ENCODE data around the gene UPF3A.

Gene UPF3A

DNA sequence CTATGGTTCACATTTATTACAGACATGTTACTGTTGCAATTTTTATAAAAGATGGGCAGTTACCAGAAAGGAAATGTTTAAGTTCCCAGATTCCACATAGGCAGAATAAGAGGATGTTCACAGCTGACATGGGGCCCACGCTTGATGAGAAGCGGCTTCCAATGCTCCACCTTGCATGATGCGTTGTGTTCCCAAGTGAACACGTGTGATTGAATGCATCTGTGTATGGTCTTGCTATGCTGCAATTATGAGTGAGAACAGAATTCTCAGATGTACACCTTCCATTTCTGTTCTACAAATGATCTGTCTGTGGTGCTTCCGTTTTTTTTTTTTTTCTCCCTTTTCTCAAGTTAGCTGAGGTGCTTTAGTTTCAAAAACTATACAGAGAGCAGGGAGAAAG, 15.5 kb downstream of the UPF3A start:
- Histone ChIP-seq H3K4me3 (ENCODE audit: low read length) (no peak overlapping the region), H3K9me3 (ENCODE audit: low read length) (no peaks in the 10 kb centered on the region), H3K36me3 (ENCODE audit: insufficient read depth, low read length) (peaks cover 67% of the 10 kb centered on the region), H3K27me3 (ENCODE audit: insufficient read depth, low read length) (no peaks in the 10 kb centered on the region), H3K4me1 (ENCODE audit: insufficient read depth, low read length) (no peaks in the 10 kb centered on the region), H2AFZ (ENCODE audit: low read depth, low read length) (no peak overlapping the region)

GRCh38 chr13:114298866-114299265, 17.5 kb downstream of the UPF3A start:
- H2AFZ ChIP-seq (ENCODE audit: low read depth, low read length), result no peak overlapping the region
- no peaks in the 10 kb centered on the region for H3K27me3 ChIP-seq (ENCODE audit: insufficient read depth, low read length)
- peaks cover 68% of the 10 kb centered on the region for H3K36me3 ChIP-seq (ENCODE audit: insufficient read depth, low read length)
- H3K4me1 ChIP-seq (ENCODE audit: insufficient read depth, low read length), result no peaks in the 10 kb centered on the region
- no peaks in the 10 kb centered on the region for H3K9me3 ChIP-seq (ENCODE audit: low read length)
- no peak overlapping the region for H3K4me3 ChIP-seq (ENCODE audit: low read length)

DNA sequence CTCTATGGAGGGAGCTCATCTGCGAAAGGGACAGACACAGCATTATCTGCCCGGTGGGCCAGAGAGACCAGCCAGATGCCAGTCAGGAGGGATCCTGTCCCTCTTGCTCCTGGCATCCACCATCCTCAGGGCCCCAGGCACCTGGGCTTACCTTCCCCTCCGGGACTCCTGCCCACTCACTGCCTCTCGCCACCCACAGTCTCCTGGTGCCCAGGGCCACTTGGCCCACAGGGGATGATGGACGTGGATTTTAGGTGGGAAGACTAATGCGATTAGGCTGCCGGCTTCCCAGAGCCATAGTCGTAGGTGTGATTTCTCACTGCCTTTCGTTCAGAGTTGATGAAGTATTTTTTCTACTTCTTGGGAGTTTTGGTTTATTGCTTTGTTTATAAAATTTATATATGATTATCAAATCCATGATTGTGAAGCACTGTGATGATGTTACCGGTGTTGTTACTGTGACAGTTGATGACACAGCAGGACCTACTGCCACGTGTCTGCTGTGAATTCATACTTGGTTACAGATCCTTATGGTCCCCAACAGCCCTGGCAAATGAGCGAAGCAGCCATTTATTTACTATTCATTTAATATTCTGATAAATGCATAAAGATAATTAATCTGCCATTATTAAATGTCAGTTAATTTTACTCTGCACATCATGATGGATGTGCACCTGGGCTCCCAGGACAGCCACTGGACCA, 18.4 kb downstream of the UPF3A start:
- no peaks in the 10 kb centered on the region for H3K4me1 ChIP-seq (ENCODE audit: insufficient read depth, low read length)
- no peaks in the 10 kb centered on the region for H3K9me3 ChIP-seq (ENCODE audit: low read length)
- H3K27me3 ChIP-seq (ENCODE audit: insufficient read depth, low read length), result no peaks in the 10 kb centered on the region
- H3K36me3 ChIP-seq (ENCODE audit: insufficient read depth, low read length), result peaks cover 75% of the 10 kb centered on the region
- H2AFZ ChIP-seq (ENCODE audit: low read depth, low read length), result no peak overlapping the region
- no peak overlapping the region for H3K4me3 ChIP-seq (ENCODE audit: low read length)

DNA sequence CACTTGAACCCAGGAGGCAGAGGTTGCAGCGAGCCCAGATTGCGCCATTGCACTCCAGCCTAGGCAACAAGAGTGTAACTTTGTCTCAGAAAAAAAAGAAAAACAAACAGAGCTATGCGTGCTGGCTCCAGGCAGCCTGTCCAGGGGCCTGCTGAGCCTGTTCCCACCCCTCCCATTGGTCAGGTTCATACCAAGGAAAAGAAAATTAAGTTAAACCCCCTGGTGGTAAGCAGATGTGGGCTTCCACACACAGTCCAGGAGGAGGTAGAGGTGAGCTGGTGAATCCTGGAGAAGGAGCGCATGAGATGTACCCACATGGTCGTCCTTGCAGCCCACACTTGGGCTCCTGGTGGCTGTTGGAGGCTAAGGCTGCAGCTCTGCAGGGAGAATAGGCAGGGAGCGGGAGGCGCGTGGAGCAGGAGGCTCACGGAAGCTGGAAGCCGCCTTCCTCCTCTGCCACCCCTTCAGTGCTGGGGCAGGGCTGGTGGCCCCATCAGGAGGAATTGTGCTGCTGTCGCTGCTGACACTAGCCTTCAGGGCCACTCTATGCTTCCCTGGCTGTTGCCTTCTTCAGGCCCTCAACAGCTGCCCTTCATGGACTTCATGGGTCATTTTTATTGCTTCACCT, 22.4 kb downstream of the UPF3A start:
- Histone ChIP-seq H3K36me3 (ENCODE audit: insufficient read depth, low read length) (peaks cover 64% of the 10 kb centered on the region), H3K9me3 (ENCODE audit: low read length) (no peaks in the 10 kb centered on the region), H3K4me3 (ENCODE audit: low read length) (no peak overlapping the region), H3K27me3 (ENCODE audit: insufficient read depth, low read length) (no peaks in the 10 kb centered on the region), H3K4me1 (ENCODE audit: insufficient read depth, low read length) (no peaks in the 10 kb centered on the region), H2AFZ (ENCODE audit: low read depth, low read length) (no peak overlapping the region)

GRCh38 chr13:114304346-114305034, 23.1 kb downstream of the UPF3A start:
- Histone ChIP-seq H3K4me3 (ENCODE audit: low read length) (no peak overlapping the region), H3K27me3 (ENCODE audit: insufficient read depth, low read length) (no peaks in the 10 kb centered on the region), H3K4me1 (ENCODE audit: insufficient read depth, low read length) (no peaks in the 10 kb centered on the region), H3K36me3 (ENCODE audit: insufficient read depth, low read length) (peaks cover 57% of the 10 kb centered on the region), H2AFZ (ENCODE audit: low read depth, low read length) (no peak overlapping the region), H3K9me3 (ENCODE audit: low read length) (no peaks in the 10 kb centered on the region)

GRCh38 chr13:114309086-114309485, 27.7 kb downstream of the UPF3A start:
- Histone ChIP-seq H3K4me3 (ENCODE audit: low read length) (no peak overlapping the region), H3K27me3 (ENCODE audit: insufficient read depth, low read length) (no peaks in the 10 kb centered on the region), H3K36me3 (ENCODE audit: insufficient read depth, low read length) (peaks cover 23% of the 10 kb centered on the region), H3K9me3 (ENCODE audit: low read length) (no peaks in the 10 kb centered on the region), H3K4me1 (ENCODE audit: insufficient read depth, low read length) (peaks cover 14% of the 10 kb centered on the region), H2AFZ (ENCODE audit: low read depth, low read length) (no peak overlapping the region)

DNA sequence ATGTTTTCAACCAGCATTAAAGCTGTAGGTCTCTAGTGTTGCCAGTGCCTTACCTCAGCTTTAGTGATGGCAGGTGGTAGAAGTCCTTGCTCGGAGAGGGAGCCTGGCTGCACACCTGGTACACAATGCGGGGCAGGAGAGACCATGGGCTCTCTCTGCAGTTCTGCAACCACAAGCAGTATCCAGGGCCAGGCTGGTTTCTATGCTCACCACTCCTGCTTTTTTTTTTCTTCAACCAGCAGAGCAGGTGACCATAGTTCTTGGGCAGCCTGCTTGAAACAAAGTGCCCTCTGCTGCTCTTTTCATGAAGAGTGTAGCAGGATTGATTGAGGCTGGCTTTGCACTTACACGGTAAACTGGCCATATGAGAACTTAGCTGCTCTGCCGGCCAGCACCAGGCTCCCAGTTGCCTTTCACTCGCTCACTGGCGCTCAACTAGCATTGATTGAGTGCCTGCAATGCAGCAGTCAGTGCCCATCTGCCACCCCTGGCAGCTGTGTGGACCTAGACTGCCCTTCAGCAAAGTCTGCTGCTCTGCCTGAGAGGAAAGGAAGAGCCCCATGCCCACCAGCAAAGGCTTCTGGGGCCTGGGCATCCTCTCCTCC, 28.5 kb downstream of the UPF3A start:
- Histone ChIP-seq H3K27me3 (ENCODE audit: insufficient read depth, low read length) (no peaks in the 10 kb centered on the region), H3K4me3 (ENCODE audit: low read length) (no peak overlapping the region), H3K4me1 (ENCODE audit: insufficient read depth, low read length) (peaks cover 14% of the 10 kb centered on the region), H2AFZ (ENCODE audit: low read depth, low read length) (no peak overlapping the region), H3K9me3 (ENCODE audit: low read length) (no peaks in the 10 kb centered on the region), H3K36me3 (ENCODE audit: insufficient read depth, low read length) (peaks cover 15% of the 10 kb centered on the region)

DNA sequence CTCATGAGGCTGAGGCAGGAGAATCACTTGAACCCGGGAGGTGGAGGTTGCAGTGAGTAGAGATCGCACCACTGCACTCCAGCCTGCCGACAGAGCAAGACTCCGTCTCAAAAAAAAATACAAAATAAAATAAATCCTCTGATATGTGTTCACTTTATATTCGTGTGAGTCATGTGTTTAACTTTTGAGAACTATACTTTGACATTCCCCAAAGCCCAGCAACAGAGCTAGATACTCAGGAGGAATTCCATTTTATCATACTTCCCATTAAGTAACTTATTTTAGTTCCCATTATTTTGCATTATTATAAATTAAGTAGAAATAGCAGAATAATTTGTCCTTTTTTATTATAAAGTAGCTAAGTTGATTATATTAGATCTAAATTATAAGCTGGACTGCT, 29.6 kb downstream of the UPF3A start:
- no peak overlapping the region for H2AFZ ChIP-seq (ENCODE audit: low read depth, low read length)
- H3K27me3 ChIP-seq (ENCODE audit: insufficient read depth, low read length), result no peaks in the 10 kb centered on the region
- no peaks in the 10 kb centered on the region for H3K9me3 ChIP-seq (ENCODE audit: low read length)
- peaks cover 13% of the 10 kb centered on the region for H3K36me3 ChIP-seq (ENCODE audit: insufficient read depth, low read length)
- no peak overlapping the region for H3K4me3 ChIP-seq (ENCODE audit: low read length)
- peaks cover 23% of the 10 kb centered on the region for H3K4me1 ChIP-seq (ENCODE audit: insufficient read depth, low read length)

DNA sequence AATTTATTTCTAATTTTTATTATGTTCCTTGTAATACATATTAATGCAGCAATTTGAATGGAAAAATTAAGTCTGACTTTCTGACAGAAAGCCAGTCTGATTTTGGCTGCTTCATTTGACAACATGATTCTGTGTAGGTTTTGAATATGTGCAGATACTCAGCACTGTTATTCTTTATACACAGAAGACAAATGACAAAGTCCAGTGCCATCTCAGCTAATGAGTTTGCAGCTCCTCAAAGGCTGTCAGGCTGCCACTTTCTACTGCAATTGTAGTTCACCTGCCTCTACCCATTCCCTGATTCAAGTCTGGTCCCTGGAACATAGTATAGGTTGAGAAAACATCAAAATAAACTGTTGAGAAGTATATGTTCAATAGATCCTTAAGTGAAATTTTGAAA, 30.0 kb downstream of the UPF3A start:
- Histone ChIP-seq H2AFZ (ENCODE audit: low read depth, low read length) (no peak overlapping the region), H3K36me3 (ENCODE audit: insufficient read depth, low read length) (peaks cover 10% of the 10 kb centered on the region), H3K9me3 (ENCODE audit: low read length) (no peaks in the 10 kb centered on the region), H3K4me3 (ENCODE audit: low read length) (no peak overlapping the region), H3K27me3 (ENCODE audit: insufficient read depth, low read length) (no peaks in the 10 kb centered on the region), H3K4me1 (ENCODE audit: insufficient read depth, low read length) (peaks cover 23% of the 10 kb centered on the region)

DNA sequence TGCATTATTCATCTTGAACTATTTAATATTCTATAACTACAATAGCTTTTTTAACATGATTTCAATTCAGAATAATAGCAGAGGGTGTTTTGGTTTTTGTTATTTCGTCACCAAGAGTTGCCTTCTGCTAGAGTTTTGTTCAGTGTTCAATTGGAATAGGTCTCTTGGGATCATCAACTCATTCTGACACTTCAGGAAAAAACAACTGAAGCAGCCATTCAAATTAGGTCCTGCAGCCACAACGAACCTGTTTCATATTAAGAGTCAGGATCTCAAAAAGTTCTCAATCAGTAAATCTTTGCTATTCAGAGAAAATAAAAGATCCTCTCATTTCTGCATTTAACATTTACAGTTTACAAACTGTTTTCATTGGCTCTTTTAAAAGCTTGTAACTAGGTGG, 30.5 kb downstream of the UPF3A start:
- H2AFZ ChIP-seq (ENCODE audit: low read depth, low read length), result no peak overlapping the region
- H3K36me3 ChIP-seq (ENCODE audit: insufficient read depth, low read length), result peaks cover 5% of the 10 kb centered on the region
- H3K4me3 ChIP-seq (ENCODE audit: low read length), result no peak overlapping the region
- peaks cover 23% of the 10 kb centered on the region for H3K4me1 ChIP-seq (ENCODE audit: insufficient read depth, low read length)
- H3K9me3 ChIP-seq (ENCODE audit: low read length), result no peaks in the 10 kb centered on the region
- H3K27me3 ChIP-seq (ENCODE audit: insufficient read depth, low read length), result no peaks in the 10 kb centered on the region

GRCh38 chr13:114313061-114313860, 31.9 kb downstream of the UPF3A start:
- Histone ChIP-seq H3K9me3 (ENCODE audit: low read length) (no peaks in the 10 kb centered on the region), H3K4me1 (ENCODE audit: insufficient read depth, low read length) (peaks cover 33% of the 10 kb centered on the region), H2AFZ (ENCODE audit: low read depth, low read length) (peak overlapping the region; percentile 94), H3K4me3 (ENCODE audit: low read length) (peak overlapping the region; percentile 93), H3K36me3 (ENCODE audit: insufficient read depth, low read length) (peaks cover 4% of the 10 kb centered on the region), H3K27me3 (ENCODE audit: insufficient read depth, low read length) (no peaks in the 10 kb centered on the region)

- Histone ChIP-seq H3K36me3 (ENCODE audit: insufficient read depth, low read length) (peaks cover 12% of the 10 kb centered on the region), H3K27me3 (ENCODE audit: insufficient read depth, low read length) (no peaks in the 10 kb centered on the region), H3K4me1 (ENCODE audit: insufficient read depth, low read length) (peaks cover 35% of the 10 kb centered on the region), H3K4me3 (ENCODE audit: low read length) (peak within 1 kb of the TSS; percentile 93), H2AFZ (ENCODE audit: low read depth, low read length) (peak within 1 kb of the TSS; percentile 94), H3K9me3 (ENCODE audit: low read length) (no peaks in the 10 kb centered on the region)
These were observed 32.9 kb downstream of the UPF3A start, which contains the start of gene CHAMP1 for GRCh38 chr13:114314074-114314912. TSS of gene CHAMP1 (plus strand) at chr13:114314503. CDS start at chr13:114323843, 9,340 bp downstream.
